Endothelial cell of umbilical vein (primary cell): Measurements from ENCODE around the gene SLC7A8. TPM values are rescaled to one million over a fixed set of nuclear protein-coding genes. Genes with fewer than 3 reads are reported as not detected.

Source experiments
- BruUV-seq: library from RNA; stranded (reverse); fragments of 400-500 nt; replicated peaks from 2 replicates; lab custom pipeline; 2021; lab: Mats Ljungman, UMichigan
- CTCF ChIA-PET: fragments of 300-600, 350-600 bp; sonication (Branson Sonifier 250); formaldehyde crosslinking; loops from one replicate; lab custom pipeline; 2021; ENCODE audit warnings: antibody characterized with exemption, inconsistent platforms; lab: Charles Lee
- POLR2A ChIA-PET: fragments of 300-600, 350-600 bp; sonication (Branson Sonifier 250); formaldehyde crosslinking; loops from one replicate; lab custom pipeline; 2021; ENCODE audit warnings: antibody characterized with exemption, inconsistent platforms; lab: Charles Lee
- DNase-seq: peaks from one replicate; pipeline ENCODE4 v3.0.0-alpha.2; 2011; ENCODE audit warnings: low read depth, low spot score
- FAIRE-seq: peaks from 2 replicates; lab custom pipeline; 2011; peaks lifted over from hg19 to GRCh38; lab: Jason Lieb, UNC
- H2AFZ ChIP-seq: 2 replicates; pipeline ENCODE4 v1.6.0; 2012; ENCODE audit warnings: low read depth, low read length, control low read depth, inconsistent platforms
- H3K27ac ChIP-seq: 2 replicates; pipeline ENCODE4 v1.5.1; 2011; ENCODE audit warnings: low read depth, mild to moderate bottlenecking, control low read depth, low read length, moderate library complexity; ENCODE audit not compliant: insufficient read depth
- H3K27me3 ChIP-seq, 2 experiments: 2 replicates each; pipeline versions ENCODE4 v1.6.0 to v1.6.1; 2011; ENCODE audit warnings: low read length in 2 of 2, mixed read lengths in 1 of 2; ENCODE audit not compliant: control insufficient read depth in 2 of 2, insufficient read depth in 2 of 2
- H3K36me3 ChIP-seq, 2 experiments: 2 replicates in 1 of 2; 3 replicates in 1 of 2; pipeline ENCODE4 v1.5.1; 2011; ENCODE audit warnings: low read length in 2 of 2, mild to moderate bottlenecking in 1 of 2, moderate library complexity in 1 of 2; ENCODE audit not compliant: control insufficient read depth in 2 of 2, insufficient read depth in 2 of 2; ENCODE audit errors: extremely low read depth in 1 of 2
- H3K4me1 ChIP-seq: 3 replicates; pipeline ENCODE4 v1.5.1; 2011; ENCODE audit warnings: mild to moderate bottlenecking, low read length; ENCODE audit not compliant: control insufficient read depth, insufficient read depth; ENCODE audit errors: extremely low read depth
- H3K4me2 ChIP-seq: 2 replicates; pipeline ENCODE4 v1.6.1; 2011; ENCODE audit warnings: low read length, control low read depth, mixed read lengths; ENCODE audit not compliant: insufficient read depth
- H3K4me3 ChIP-seq, 3 experiments: fragments of 200-600 bp in 1 of 3; sonication (generic), shearing (Covaris generic) in 1 of 3; replicated peaks in 1 of 3; 2 replicates each; pipeline ENCODE4 v1.5.1; 2011 to 2016; ENCODE audit warnings: control low read depth in 3 of 3, low read length in 3 of 3, mild to moderate bottlenecking in 2 of 3, inconsistent platforms in 1 of 3, low read depth in 1 of 3, moderate library complexity in 1 of 3; ENCODE audit not compliant: insufficient read depth in 1 of 3
- H3K79me2 ChIP-seq: 2 replicates; pipeline ENCODE4 v1.6.0; 2012; ENCODE audit warnings: low read length, inconsistent platforms; ENCODE audit not compliant: control insufficient read depth, insufficient read depth
- H3K9ac ChIP-seq: replicated peaks from 2 replicates; pipeline ENCODE3; 2011; ENCODE audit warnings: low read length, control low read depth; ENCODE audit not compliant: insufficient read depth; ENCODE audit errors: extremely low read depth
- H3K9me1 ChIP-seq: replicated peaks from 3 replicates; pipeline ENCODE4 v1.6.0; 2011; ENCODE audit warnings: mild to moderate bottlenecking, low read length; ENCODE audit not compliant: control insufficient read depth, insufficient read depth; ENCODE audit errors: extremely low read depth
- H3K9me3 ChIP-seq: replicated peaks from 2 replicates; pipeline ENCODE4 v1.5.1; 2012; ENCODE audit warnings: low read length, inconsistent platforms; ENCODE audit not compliant: control insufficient read depth, insufficient read depth
- H4K20me1 ChIP-seq: replicated peaks from 2 replicates; pipeline ENCODE3; 2011; ENCODE audit warnings: mild to moderate bottlenecking, low read length; ENCODE audit not compliant: control insufficient read depth, insufficient read depth; ENCODE audit errors: extremely low read depth
- CTCF ChIP-seq, 2 donors: IDR thresholded peaks; 1 replicate in 1 of 2; 2 replicates in 1 of 2; pipeline ENCODE4 v1.5.1; 2011; ENCODE audit warnings: low read length in 2 of 2, mild to moderate bottlenecking in 2 of 2, moderate library complexity in 2 of 2, control low read depth in 1 of 2, inconsistent platforms in 1 of 2, low read depth in 1 of 2; ENCODE audit not compliant: insufficient read depth in 1 of 2; ENCODE audit errors: extremely low read depth in 1 of 2
- EZH2 ChIP-seq: IDR thresholded peaks from 2 replicates; pipeline ENCODE4 v1.6.1; 2012; ENCODE audit warnings: borderline replicate concordance, low read depth, mild to moderate bottlenecking, moderate library complexity, low read length, inconsistent platforms; ENCODE audit not compliant: severe bottlenecking
- FOS ChIP-seq: IDR thresholded peaks from 2 replicates; pipeline ENCODE4 v1.6.1; 2011; ENCODE audit warnings: mild to moderate bottlenecking, low read length, moderate library complexity, borderline replicate concordance; ENCODE audit not compliant: insufficient read depth
- GATA2 ChIP-seq: IDR thresholded peaks from 2 replicates; pipeline ENCODE4 v1.7.0; 2011; ENCODE audit warnings: low read depth, mild to moderate bottlenecking, moderate library complexity, mixed read lengths, low read length; ENCODE audit not compliant: insufficient read length, insufficient read depth
- JUN ChIP-seq: IDR thresholded peaks from 2 replicates; pipeline ENCODE4 v1.6.1; 2011; ENCODE audit warnings: borderline replicate concordance, low read depth; ENCODE audit not compliant: insufficient read length, insufficient read depth
- MAX ChIP-seq: IDR thresholded peaks from 2 replicates; pipeline ENCODE4 v1.6.1; 2011; ENCODE audit not compliant: insufficient read depth, insufficient read length
- MYC ChIP-seq: IDR thresholded peaks from one replicate; pipeline ENCODE4 v1.6.1; 2011; ENCODE audit warnings: mild to moderate bottlenecking, low read depth, low read length
- POLR2A ChIP-seq: IDR thresholded peaks from 2 replicates; pipeline ENCODE4 v1.6.1; 2012; ENCODE audit warnings: low read depth, mild to moderate bottlenecking, control low read depth, low read length
- POLR2AphosphoS5 ChIP-seq: IDR thresholded peaks from 2 replicates; pipeline ENCODE4 v1.6.1; 2012; ENCODE audit warnings: low read depth, mild to moderate bottlenecking, control low read depth, low read length, moderate library complexity; ENCODE audit not compliant: insufficient read depth
- dilution Hi-C: fragments of 300-500 bp; cut with MboI; formaldehyde crosslinking; loops from one replicate; pipeline ENCODE4 v1.15.0; 2019; ENCODE audit warnings: low sequenced_read_pairs; ENCODE audit not compliant: extremely low pct_ligation_motif_present
- intact Hi-C: fragments of 100-400 bp; cut with micrococcal nuclease; formaldehyde crosslinking; loops from one replicate; pipeline ENCODE4 v1.10.0; 2022
- polyA plus RNA-seq, 4 experiments: library from polyadenylated mRNA; depleted of rRNA in 3 of 4; stranded (reverse) in 3 of 4; unstranded in 1 of 4; fragments of >200 nt; gene quantifications; 2 replicates each; pipeline versions ENCODE4 v1.2.1 to v1.2.3, GENCODE V29; 2011 to 2012; ENCODE audit warnings: missing spikeins in 1 of 4
- total RNA-seq: library from RNA; stranded (reverse); gene quantifications from 2 replicates; pipeline ENCODE4 v1.2.3, GENCODE V29; 2021

The SLC7A8 gene
- total and polyA plus RNA-seq, 2 donors (not counting 3 experiments of a cell fraction or from before 2014, with no cell fraction given): 0.76 to 1.1 TPM

GRCh38 chr14:23142826-23143225, 40.6 kb downstream of the SLC7A8 start:
- no peaks in the 10 kb centered on the region for H3K9me3 ChIP-seq
- no peak overlapping the region for H3K27ac ChIP-seq
- H3K79me2 ChIP-seq: no peaks in the 10 kb centered on the region
- H3K4me3 ChIP-seq: no peak overlapping the region
- CTCF ChIA-PET: interaction anchor here (1.4 to 6.4 kb wide), 3 partner anchors 13 to 42 kb away, joined by 3 to 43 read pairs (median 6); no protein-coding TSS in a partner anchor
- DNase-seq (no peak), FAIRE-seq (no peak)
- H3K4me2 ChIP-seq: no peak overlapping the region
- TF ChIP-seq POLR2AphosphoS5 (no peak), JUN (no peak), GATA2 (no peak), FOS (no peak), MAX (no peak), EZH2 (no peak), POLR2A (no peak), MYC (no peak), CTCF (IDR thresholded peaks at IDR 0.05; ENCODE audit: extremely low read depth in 1 of 2, insufficient read depth in 1 of 2, low read depth in 1 of 2, low read length in 2 of 2) (no peak)
- no peak overlapping the region for H2AFZ ChIP-seq
- H3K9me1 ChIP-seq: no peaks in the 10 kb centered on the region
- BruUV-seq: no TSS peak
- H3K36me3 ChIP-seq: no peaks in the 10 kb centered on the region
- H3K9ac ChIP-seq: no peak overlapping the region
- H4K20me1 ChIP-seq: no peaks in the 10 kb centered on the region
- peaks cover 6% of the 10 kb centered on the region for H3K4me1 ChIP-seq
- intact Hi-C loops: no loop called here
- dilution Hi-C loops: no loop called here
- no peaks in the 10 kb centered on the region for H3K27me3 ChIP-seq
- POLR2A ChIA-PET: no interaction called here
